Measurements from ENCODE around the gene IFIT3. TPM values are rescaled to one million over a fixed set of nuclear protein-coding genes. Genes with fewer than 3 reads are reported as not detected.

The IFIT3 gene
- total and polyA plus RNA-seq, 9 of the 15 experiments (the other 6 are each of a cell fraction or from before 2014, with no cell fraction given): 0.23 to 2.2 (median 0.77) TPM

- TF ChIP-seq PHF8 (IDR thresholded peaks at IDR 0.05; ENCODE audit: borderline replicate concordance, low read length): no peak
These were observed 14.8 kb upstream of the IFIT3 start (continued) for GRCh38 chr10:89312973-89313372.

DNA sequence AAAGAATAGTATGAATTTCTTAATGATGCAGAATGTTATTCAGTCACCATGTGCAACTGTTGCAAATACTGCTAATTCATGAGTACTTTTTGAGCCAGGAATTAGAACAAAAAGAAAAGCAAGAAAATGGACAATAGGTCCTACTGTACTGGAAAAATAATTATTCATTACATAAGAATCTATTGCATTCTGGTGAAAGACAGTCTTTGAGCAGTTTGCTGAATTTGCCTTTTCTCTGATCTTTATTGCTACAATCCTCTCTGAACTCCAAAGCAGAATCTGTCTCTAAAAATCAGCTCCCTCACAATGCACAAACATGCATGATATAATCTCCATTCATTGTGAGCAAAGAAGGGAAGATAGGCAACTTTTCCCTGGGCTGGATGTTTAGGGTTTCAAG, 13.1 kb upstream of the IFIT3 start:
- POLR2A ChIA-PET: no interaction called here
- H3K9me3 ChIP-seq (replicated peaks; ENCODE audit: control insufficient read depth, insufficient read depth, low read depth, low read length): no peaks in the 10 kb centered on the region
- no peaks in the 10 kb centered on the region for H3K9me1 ChIP-seq (ENCODE audit: control insufficient read depth, insufficient read depth, low read length)
- DNase-seq (ENCODE audit: extremely low read depth in 1 of 4, low spot score in 3 of 4) (no peak), ATAC-seq (no peak), FAIRE-seq (no peak)
- no peaks in the 10 kb centered on the region for H4K20me1 ChIP-seq (replicated peaks; ENCODE audit: control insufficient read depth, insufficient read depth, low read length)
- no peaks in the 10 kb centered on the region for H3K36me3 ChIP-seq (ENCODE audit: control insufficient read depth, insufficient read depth, low read length)
- intact Hi-C loops (cut with micrococcal nuclease) (no loop called here), in situ Hi-C loops (cut with MboI) (no loop called here)
- TF ChIP-seq NFATC3 (IDR thresholded peaks at IDR 0.05): no peak
- no peak for TF ChIP-seq NFIC (IDR thresholded peaks at IDR 0.05)
- TF ChIP-seq ZSCAN29 (IDR thresholded peaks at IDR 0.05): no peak
- no peak for TF ChIP-seq ZNF12 (CRISPR knock-in tag; IDR thresholded peaks at IDR 0.05)
- TF ChIP-seq THRAP3 (IDR thresholded peaks at IDR 0.05; ENCODE audit: borderline replicate concordance): no peak
- TF ChIP-seq FOS (IDR thresholded peaks at IDR 0.05; ENCODE audit: extremely low read depth, insufficient read length): no peak
- TF ChIP-seq FOXA1 (IDR thresholded peaks at IDR 0.05; ENCODE audit: borderline replicate concordance): no peak
- TF ChIP-seq TAF7 (tag; IDR thresholded peaks at IDR 0.05): no peak
- no peak for TF ChIP-seq NR3C1 (CRISPR knock-in tag; IDR thresholded peaks at IDR 0.05)
- no peak for TF ChIP-seq ZNF239 (CRISPR knock-in tag; IDR thresholded peaks at IDR 0.05)
- no peak for TF ChIP-seq ZNF717 (CRISPR knock-in tag; IDR thresholded peaks at IDR 0.05)
- TF ChIP-seq MEIS2 (IDR thresholded peaks at IDR 0.05; ENCODE audit: partially characterized antibody): no peak
- TF ChIP-seq TCF7 (IDR thresholded peaks at IDR 0.05; ENCODE audit: borderline replicate concordance): no peak
- TF ChIP-seq DMBX1 (CRISPR knock-in tag; IDR thresholded peaks at IDR 0.05; ENCODE audit: borderline replicate concordance): no peak
- no peak for TF ChIP-seq ZNF3 (CRISPR knock-in tag; IDR thresholded peaks at IDR 0.05)
- TF ChIP-seq BCOR (IDR thresholded peaks at IDR 0.05): no peak
- TF ChIP-seq STAT5A (IDR thresholded peaks at IDR 0.05; ENCODE audit: borderline replicate concordance, low read length): no peak
- TF ChIP-seq TRIM28 (IDR thresholded peaks at IDR 0.05): no peak
- no peak for TF ChIP-seq HBP1 (CRISPR knock-in tag; IDR thresholded peaks at IDR 0.05)
- H3K4me1 ChIP-seq (replicated peaks in 1 of 2; ENCODE audit: control insufficient read depth in 2 of 2, insufficient read depth in 2 of 2, low read length in 2 of 2): no peaks in the 10 kb centered on the region; a peak in 1 of 5 replicates
- CTCF ChIA-PET (ENCODE audit: low intra/inter-chr PET ratio): no interaction called here
- BruUV-seq (replicated peaks): no TSS peak
- H3K27me3 ChIP-seq (ENCODE audit: control insufficient read depth in 2 of 2, insufficient read depth in 2 of 2, low read length in 2 of 2): no peaks in the 10 kb centered on the region
- H2AFZ ChIP-seq (ENCODE audit: low read depth, low read length): no peak overlapping the region
- no peak overlapping the region for H3K4me2 ChIP-seq (ENCODE audit: insufficient read depth, low read length)
- no peak overlapping the region for H3K27ac ChIP-seq (ENCODE audit: extremely low read depth, low read depth, low read length)
- no peak overlapping the region for H3K4me3 ChIP-seq
- H3K9ac ChIP-seq (ENCODE audit: insufficient read depth in 1 of 2, low read depth in 2 of 2, low read length in 2 of 2): no peak overlapping the region
- no peaks in the 10 kb centered on the region for H3K79me2 ChIP-seq (ENCODE audit: control insufficient read depth, insufficient read depth, low read length)

Data from K562 (cell line).